HL-60 (cell line): ENCODE data around the gene ZDHHC5.
"Not testable (repeated sequence)": the region's sequence is repeated elsewhere in the genome, so short reads cannot be mapped to it uniquely, and the experiment has no call there.

Experiments used
- DNase-seq, 2 experiments: peaks; one replicate each; pipeline ENCODE4 v3.0.0-alpha.2; 2010 to 2020; ENCODE audit warnings: low read depth in 1 of 2, low spot score in 1 of 2
- H3K27ac ChIP-seq: fragments of 250-450 bp; sonication (Bioruptor Pico); replicated peaks from 2 replicates; pipeline ENCODE4 v1.5.1; 2020; ENCODE audit warnings: mild to moderate bottlenecking, moderate library complexity
- H3K27me3 ChIP-seq: fragments of 250-450 bp; sonication (Bioruptor Pico); 2 replicates; pipeline ENCODE4 v1.5.1; 2021; ENCODE audit warnings: mild to moderate bottlenecking, moderate library complexity; ENCODE audit not compliant: insufficient read depth, poor library complexity, severe bottlenecking
- H3K4me3 ChIP-seq: replicated peaks from 2 replicates; pipeline ENCODE4 v1.5.1; 2011; ENCODE audit warnings: mild to moderate bottlenecking, control low read depth, low read length; ENCODE audit not compliant: insufficient read depth
- GABPA ChIP-seq: IDR thresholded peaks from 2 replicates; pipeline ENCODE4 v1.6.1; 2012; ENCODE audit warnings: low read depth
- POLR2AphosphoS5 ChIP-seq: IDR thresholded peaks from 2 replicates; pipeline ENCODE4 v1.6.1; 2012; ENCODE audit warnings: low read depth
- SPI1 ChIP-seq: IDR thresholded peaks from 2 replicates; pipeline ENCODE4 v1.6.1; 2012; ENCODE audit warnings: low read depth, mild to moderate bottlenecking, borderline replicate concordance
- TF ChIP-seq, protein P1 (sequence below): IDR thresholded peaks from one replicate; pipeline ENCODE4 v1.5.1; 2011; ENCODE audit warnings: low read length, control low read depth, inconsistent platforms; ENCODE audit not compliant: insufficient read depth
- TF ChIP-seq, protein P2 (sequence below): IDR thresholded peaks from 2 replicates; pipeline ENCODE4 v1.6.1; 2012; ENCODE audit warnings: low read depth; ENCODE audit not compliant: insufficient replicate concordance

Gene ZDHHC5

DNA sequence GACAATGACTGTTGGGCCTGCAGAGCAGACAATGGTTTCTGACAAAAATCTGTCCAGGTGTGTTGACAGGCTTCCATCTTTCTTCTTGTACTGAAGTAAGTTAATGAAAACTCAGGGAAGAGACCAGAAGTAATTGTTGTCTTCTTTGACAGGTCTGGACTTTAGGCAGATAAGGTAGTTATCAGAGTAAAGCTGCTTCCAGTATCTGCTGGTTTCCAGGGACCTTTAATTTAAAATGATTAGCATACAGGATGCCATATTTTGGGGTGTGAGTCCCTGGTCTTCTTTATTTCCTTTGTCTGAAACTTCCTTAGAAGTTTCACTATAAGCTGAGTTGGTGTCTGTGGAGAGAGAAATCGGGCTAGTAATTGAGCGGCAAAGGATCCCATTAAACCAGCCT is 45.9 kb downstream of the ZDHHC5 start:
- Histone ChIP-seq H3K4me3 (peak overlapping the region; percentile 84), H3K27ac (no peak overlapping the region), H3K27me3 (no peaks in the 10 kb centered on the region)
- TF ChIP-seq, protein P1, sequence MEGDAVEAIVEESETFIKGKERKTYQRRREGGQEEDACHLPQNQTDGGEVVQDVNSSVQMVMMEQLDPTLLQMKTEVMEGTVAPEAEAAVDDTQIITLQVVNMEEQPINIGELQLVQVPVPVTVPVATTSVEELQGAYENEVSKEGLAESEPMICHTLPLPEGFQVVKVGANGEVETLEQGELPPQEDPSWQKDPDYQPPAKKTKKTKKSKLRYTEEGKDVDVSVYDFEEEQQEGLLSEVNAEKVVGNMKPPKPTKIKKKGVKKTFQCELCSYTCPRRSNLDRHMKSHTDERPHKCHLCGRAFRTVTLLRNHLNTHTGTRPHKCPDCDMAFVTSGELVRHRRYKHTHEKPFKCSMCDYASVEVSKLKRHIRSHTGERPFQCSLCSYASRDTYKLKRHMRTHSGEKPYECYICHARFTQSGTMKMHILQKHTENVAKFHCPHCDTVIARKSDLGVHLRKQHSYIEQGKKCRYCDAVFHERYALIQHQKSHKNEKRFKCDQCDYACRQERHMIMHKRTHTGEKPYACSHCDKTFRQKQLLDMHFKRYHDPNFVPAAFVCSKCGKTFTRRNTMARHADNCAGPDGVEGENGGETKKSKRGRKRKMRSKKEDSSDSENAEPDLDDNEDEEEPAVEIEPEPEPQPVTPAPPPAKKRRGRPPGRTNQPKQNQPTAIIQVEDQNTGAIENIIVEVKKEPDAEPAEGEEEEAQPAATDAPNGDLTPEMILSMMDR: no peak
- TF ChIP-seq, protein P2, sequence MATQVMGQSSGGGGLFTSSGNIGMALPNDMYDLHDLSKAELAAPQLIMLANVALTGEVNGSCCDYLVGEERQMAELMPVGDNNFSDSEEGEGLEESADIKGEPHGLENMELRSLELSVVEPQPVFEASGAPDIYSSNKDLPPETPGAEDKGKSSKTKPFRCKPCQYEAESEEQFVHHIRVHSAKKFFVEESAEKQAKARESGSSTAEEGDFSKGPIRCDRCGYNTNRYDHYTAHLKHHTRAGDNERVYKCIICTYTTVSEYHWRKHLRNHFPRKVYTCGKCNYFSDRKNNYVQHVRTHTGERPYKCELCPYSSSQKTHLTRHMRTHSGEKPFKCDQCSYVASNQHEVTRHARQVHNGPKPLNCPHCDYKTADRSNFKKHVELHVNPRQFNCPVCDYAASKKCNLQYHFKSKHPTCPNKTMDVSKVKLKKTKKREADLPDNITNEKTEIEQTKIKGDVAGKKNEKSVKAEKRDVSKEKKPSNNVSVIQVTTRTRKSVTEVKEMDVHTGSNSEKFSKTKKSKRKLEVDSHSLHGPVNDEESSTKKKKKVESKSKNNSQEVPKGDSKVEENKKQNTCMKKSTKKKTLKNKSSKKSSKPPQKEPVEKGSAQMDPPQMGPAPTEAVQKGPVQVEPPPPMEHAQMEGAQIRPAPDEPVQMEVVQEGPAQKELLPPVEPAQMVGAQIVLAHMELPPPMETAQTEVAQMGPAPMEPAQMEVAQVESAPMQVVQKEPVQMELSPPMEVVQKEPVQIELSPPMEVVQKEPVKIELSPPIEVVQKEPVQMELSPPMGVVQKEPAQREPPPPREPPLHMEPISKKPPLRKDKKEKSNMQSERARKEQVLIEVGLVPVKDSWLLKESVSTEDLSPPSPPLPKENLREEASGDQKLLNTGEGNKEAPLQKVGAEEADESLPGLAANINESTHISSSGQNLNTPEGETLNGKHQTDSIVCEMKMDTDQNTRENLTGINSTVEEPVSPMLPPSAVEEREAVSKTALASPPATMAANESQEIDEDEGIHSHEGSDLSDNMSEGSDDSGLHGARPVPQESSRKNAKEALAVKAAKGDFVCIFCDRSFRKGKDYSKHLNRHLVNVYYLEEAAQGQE: no peak
- TF ChIP-seq SPI1 (no peak), POLR2AphosphoS5 (no peak), GABPA (no peak)
- DNase-seq: no peak

DNA sequence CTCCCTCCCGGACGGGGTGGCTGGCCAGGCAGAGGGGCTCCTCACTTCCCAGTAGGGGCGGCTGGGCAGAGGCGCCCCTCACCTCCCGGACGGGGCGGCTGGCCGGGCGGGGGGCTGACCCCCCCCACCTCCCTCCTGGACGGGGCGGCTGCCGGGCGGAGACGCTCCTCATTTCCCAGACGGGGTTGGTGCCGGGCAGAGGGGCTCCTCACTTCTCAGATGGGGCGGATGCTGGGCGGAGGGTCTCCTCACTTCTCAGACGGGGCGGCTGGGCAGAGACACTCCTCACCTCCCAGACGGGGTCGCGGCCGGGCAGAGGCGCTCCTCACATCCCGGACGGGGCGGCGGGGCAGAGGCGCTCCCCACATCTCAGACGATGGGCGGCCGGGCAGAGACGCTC is 48.8 kb downstream of the ZDHHC5 start:
- H3K4me3 ChIP-seq, H3K27ac ChIP-seq, DNase-seq, H3K27me3 ChIP-seq: not testable (repeated sequence)

DNA sequence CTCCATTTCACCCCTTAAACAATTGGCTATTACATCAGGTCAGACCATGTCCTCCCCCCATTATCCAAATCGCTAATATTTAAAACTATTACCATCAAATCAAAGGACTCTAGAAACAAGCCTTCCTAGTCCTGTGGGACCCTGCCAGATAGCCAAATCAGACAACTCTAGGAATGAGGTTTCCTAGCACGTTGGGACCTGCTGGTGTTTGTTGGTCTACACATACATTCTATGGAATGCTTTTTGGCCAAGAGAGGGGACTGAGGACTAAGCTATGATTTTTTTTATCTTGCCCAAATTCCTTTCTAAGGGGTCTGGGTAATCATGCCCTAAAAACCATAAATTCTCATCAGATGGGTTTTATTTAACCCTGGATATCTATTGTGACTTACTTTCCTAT is 59.3 kb downstream of the ZDHHC5 start:
- Histone ChIP-seq H3K27ac (no peak overlapping the region), H3K27me3 (no peaks in the 10 kb centered on the region), H3K4me3 (no peak overlapping the region)
- DNase-seq: no peak
- TF ChIP-seq, protein P2: no peak
- no peak for TF ChIP-seq SPI1
- TF ChIP-seq GABPA: no peak
- no peak for TF ChIP-seq POLR2AphosphoS5
- TF ChIP-seq, protein P1: no peak

DNA sequence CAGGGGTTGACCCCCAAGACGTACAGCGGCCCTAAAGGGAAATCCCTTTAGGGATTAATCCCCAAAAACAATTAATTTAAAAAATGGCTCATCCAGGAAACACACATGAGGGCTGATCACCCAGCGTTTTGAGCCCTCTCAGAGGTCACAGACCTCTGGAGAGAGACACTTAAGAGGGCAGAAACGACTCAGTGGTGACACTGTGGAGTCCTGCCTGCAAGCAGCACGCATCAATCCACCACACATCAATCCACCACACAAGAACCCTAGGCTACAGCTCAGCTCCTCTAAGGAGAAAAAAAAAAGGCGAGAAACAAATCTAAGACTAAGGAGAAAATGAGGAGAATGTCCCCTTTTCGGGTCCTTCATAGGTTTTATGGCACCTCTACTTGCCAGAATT is 60.9 kb downstream of the ZDHHC5 start:
- no peak for DNase-seq
- no peak overlapping the region for H3K4me3 ChIP-seq
- no peaks in the 10 kb centered on the region for H3K27me3 ChIP-seq
- no peak overlapping the region for H3K27ac ChIP-seq
- TF ChIP-seq GABPA (no peak), SPI1 (no peak), POLR2AphosphoS5 (no peak)
- TF ChIP-seq, protein P1: no peak
- TF ChIP-seq, protein P2: no peak
